Erythroblast (primary cell): ENCODE results near the gene TMSB4X.

Experiments used
- GATA1 ChIP-seq: IDR thresholded peaks from 2 replicates; pipeline ENCODE4 v1.6.1; 2011; ENCODE audit warnings: low read depth, mild to moderate bottlenecking, control low read depth, low read length, moderate library complexity
- POLR2A ChIP-seq: IDR thresholded peaks from 2 replicates; pipeline ENCODE4 v1.6.1; 2011; ENCODE audit warnings: mild to moderate bottlenecking, low read length

DNA sequence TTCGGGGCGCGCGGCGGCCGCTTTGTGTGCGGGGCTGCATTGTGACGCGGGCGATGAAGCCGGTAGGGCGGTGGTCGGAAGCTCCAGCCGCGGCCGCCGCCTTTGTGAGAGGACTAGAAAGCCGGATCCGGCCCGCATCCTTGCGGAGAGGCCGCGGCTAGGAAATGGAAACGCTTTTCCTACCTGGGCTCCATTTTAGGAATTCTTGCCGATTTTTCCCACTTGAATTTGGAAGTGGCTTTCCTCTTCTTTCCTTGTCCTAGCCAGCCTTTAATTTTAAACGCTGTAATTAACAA lies 708 bp downstream of the TMSB4X start:
- TF ChIP-seq POLR2A (no peak), GATA1 (no peak)
